ENCODE data around the gene CLEC2L. TPM values are rescaled to one million over a fixed set of nuclear protein-coding genes. Genes with fewer than 3 reads are reported as not detected.
A peak's percentile ranks its signal among the peaks of the same experiment; 100 is the strongest.

Gene CLEC2L
- total RNA-seq, 1 donor from 2014 or later: not detected

DNA sequence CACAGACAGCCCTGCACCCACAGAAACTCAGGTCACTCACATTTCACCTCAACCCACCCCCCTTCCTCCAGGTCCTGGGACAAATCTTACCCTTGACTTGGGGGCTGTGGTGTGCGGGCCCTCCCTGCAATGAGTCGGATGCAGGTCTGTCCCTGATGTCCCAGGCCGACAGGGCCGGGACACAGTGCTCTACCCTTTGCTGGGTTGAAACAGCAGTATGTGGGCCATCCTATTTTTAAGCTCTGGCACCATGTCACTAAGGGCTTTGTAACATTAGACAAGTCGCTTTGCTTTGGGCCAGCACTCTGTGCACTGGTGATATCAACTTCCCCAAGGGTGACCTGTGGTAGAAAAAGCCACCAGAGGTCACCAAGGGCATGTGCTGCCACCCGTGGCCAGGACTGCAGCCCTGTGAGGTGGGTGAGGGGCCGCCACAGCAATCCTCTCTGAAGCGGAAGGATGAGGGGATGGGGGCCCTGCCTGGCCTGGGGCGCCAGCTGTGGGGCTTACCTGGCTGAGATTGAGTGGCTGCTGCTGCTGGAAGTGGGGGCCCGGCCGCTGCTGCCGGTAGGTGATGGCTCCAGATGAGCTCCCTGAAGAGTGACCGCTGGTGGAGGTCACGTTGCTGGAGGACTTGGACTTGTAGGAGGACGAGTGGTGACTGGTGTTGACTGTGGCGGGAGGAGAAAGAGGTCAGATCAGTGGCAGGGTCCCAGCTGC is 51.3 kb downstream of the CLEC2L start:
- no peak for DNase-seq (ENCODE audit: low spot score)

DNA sequence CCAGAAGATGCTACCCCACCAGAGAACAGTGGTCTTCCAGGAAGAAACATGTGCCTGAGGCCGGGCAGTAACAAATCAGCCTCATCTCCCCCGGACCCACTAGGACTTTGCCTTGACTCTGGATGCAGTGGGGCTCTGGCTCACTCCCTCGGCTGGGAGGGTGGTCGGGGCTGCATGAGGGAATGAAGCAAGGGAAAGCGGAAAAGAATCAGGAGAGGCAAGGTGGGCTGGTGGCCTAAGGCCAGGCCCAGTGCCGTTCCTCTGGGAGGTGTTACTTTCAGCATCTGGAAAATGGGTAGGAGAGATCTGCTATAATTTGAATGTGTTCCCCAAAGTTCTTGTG is 51.8 kb downstream of the CLEC2L start:
- no peak for DNase-seq (ENCODE audit: low spot score)

DNA sequence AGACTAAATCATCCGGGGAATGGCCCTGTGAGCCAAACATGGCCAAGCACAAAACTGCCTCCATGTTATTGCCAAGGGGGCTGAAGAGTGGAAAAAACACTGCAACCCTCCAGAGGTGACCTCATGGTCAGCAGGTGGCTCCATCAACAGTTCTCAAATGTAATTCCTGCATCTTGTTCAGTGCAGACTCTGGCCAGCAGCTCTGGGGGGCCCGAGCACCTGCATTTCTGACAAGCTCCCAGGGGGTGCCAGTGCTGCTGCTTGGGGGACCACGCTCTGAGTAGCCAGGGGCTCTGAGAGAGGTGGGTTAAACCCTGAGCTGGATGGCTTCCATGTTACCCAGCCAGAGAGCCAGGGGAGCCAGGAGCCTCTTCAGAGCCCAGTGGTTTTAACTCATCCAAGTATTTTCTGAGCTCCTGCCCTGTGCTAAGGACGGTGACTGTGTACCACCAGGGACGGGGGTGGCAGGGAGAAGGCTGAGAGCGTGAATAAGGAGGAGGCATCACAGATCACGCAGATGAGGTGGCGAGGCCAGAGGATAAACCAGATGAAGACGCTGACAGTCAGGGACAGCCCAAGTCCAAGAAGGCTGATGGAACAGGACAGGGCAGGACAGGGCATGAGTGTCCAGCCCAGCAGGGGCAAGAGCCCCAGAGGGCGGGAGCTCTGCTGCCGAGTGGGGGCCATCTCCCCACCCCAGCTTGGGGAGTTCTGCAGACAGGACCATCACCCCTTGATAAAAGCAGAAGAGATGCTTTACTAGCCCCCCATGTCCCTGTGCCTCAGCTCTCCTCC is 52.9 kb downstream of the CLEC2L start:
- DNase-seq (ENCODE audit: low spot score): no peak

DNA sequence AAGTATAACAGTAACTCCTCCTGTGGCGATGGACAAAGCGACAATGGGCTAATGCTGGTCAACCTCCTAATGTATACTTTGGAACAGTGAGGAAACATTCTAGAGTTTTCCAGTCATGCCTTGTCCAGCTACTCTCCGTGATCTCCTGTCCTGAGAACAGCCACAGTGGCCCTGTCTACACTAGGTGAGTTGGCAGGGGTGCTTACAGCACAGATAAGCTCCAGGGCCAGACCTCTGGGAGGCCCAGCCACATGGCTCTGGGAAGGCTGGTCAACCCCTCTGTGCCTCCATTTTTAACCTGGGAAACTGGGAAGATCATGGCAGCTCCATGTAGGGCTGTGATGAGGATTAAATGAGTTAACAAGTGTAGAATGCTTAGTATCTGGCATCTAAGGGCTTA is 57.0 kb downstream of the CLEC2L start:
- DNase-seq (ENCODE audit: low spot score): no peak

DNA sequence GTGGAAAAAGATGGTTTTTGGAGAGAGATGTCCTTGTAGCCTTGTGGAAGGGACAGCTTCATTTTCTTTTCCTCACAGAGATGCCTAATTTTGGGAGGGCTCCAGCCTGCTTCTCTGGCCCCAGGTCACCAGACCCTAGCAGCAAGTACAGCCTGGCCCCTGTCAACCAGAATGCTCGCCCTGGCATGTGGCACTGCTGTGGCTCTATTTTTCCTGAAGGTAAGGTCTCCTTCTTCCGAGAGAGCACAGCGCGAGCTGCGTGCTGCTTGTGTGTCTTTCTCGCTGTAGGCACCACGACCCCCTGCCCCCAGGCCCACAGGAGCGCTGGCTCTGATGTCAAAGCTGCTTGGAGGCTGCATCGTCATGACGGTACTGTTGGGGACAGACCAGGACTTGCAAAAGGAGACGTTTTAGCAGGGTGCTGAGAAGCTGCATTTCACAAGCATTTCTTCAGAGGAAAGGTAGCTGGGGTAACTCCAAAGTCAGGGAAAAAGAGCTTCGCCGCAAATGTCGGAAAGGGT is 58.7 kb downstream of the CLEC2L start:
- DNase-seq (ENCODE audit: low spot score): no peak

DNA sequence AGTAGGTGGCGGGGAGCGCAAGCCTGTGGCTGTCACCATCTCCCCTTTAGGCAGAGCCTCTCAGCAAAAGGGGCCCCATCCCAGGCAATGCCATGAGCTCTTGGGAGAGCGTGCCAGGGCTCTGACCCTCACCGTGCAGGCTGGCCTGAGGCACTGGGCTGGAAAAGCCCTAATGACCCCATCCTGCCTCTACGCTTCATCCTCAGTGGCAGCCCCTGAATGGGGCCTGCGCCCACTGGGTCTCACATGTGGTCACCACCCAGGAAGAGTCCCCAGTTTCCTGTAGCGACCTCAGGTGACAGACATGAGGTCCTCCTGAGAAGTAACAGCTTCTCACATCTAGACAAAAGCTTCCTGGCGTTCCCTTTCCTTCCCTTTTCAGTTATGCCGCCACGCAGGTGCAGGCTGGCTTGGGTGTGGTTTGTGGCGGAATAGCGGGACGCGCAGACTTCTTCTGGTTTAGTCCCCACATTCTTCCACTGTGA is 59.2 kb downstream of the CLEC2L start:
- no peak for DNase-seq (ENCODE audit: low spot score)

DNA sequence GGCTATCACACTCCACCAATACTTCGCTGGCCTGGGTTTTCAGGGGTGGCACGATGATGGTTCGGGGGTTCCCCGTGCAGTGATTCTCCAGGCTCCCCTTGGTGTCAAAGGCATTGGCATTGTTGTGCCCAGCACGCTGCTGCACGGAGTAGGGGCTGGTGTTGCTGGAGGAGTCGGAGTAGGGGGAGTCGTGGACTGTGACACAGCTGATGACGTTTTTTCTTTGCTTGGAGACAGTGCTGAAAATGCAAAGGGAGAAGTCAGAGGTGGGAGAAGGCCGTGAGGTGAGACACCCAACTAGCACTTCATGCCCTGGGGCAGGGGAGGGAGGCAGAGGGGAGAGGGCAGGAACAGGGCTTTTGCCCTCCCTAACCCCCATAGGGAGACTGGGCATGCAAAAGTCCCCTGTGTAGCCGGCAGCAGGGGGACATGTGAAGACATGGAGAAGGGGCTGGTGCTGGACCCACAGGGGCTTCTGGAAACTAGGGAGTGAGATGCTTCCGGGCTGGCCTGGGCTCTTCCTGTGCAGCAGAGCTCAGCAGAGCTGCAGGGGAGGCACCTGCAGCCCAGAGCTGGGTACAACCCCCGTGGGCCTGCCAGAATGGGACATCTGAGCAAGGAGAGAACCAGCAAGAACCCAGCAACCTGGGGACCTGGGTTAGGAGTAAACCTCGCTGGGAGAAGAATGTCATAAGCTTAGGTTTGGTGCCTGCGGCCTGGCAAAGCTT is 60.5 kb downstream of the CLEC2L start:
- no peak for DNase-seq (ENCODE audit: low spot score)

DNA sequence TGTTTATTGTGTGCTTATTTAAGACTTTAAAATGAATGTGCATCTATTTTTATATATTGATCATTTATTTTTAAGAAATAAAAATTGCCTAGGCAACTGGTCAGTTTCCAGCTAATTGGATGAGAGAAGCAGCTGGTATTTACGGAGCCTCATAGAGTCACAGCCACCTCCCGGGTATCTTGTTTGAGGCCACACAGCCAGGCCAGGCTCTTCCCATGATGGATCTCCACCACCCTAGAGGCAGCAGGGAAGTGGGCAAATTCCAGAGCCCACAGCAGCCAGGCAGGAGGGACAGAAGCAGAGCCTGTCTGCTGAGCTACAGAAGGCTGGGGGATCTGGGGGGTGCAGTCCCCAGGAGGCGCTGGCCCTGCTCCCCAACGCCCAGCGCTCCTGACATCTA is 61.6 kb downstream of the CLEC2L start:
- DNase-seq (ENCODE audit: low spot score): no peak

DNA sequence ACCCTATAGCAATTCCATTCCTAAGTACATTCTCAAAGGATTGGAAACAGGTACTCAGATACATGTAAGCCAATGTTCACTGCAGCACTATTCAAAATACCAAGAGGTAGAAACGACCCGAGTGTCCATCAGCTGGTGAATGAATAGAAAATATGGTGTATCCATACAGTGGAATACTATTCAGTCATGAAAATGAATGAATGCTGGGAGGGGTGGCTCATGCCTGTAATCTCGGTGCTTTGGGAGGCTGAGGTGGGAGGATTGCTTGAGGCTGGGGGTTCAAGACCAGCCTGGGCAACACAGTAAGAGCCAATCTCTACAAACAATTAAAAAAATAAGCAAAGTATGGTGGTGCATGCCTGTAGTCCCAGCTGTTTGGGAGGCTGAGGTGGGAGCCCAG is 62.8 kb downstream of the CLEC2L start:
- no peak for DNase-seq (ENCODE audit: low spot score)

DNA sequence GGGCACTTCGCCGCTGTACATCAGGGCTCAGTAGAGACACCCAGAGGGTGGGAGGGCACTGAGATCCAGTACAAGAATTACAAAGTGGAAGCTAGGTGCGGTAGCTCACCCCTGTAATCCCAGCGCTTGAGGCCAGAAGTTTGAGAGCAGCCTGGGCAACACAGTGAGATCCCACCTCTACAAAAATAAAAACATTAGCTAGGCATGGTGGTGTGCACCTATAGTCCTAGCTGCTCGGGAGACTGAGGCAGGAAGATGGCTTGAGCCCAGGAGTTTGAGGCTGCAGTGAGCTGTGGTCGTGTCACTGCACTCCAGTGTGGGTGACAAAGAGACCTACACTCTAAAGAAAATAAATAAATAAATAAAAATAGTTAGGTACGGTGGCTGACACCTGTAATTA is 64.0 kb downstream of the CLEC2L start:
- DNase-seq (ENCODE audit: low spot score): no peak

DNA sequence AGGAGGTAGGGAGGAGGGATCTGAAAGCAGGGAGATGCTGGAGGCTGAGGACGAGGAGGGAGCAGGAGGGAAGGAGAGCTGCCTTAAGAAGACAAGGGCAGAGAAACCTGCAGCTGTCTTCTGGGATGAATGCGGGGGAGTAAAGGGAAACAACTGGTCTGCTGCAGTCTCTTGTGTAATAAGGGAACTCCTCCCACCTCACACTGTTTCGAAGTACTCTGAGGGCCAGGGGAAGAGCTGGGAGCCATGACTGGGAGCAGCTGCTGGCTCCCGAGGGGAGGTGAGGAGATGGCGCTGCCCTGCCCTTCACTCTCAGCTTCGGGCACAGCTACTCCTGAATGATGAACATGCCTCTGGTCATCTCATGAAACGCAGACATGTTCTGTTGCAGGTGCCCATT is 65.1 kb downstream of the CLEC2L start:
- peak; percentile 19 for DNase-seq (ENCODE audit: low spot score)

DNA sequence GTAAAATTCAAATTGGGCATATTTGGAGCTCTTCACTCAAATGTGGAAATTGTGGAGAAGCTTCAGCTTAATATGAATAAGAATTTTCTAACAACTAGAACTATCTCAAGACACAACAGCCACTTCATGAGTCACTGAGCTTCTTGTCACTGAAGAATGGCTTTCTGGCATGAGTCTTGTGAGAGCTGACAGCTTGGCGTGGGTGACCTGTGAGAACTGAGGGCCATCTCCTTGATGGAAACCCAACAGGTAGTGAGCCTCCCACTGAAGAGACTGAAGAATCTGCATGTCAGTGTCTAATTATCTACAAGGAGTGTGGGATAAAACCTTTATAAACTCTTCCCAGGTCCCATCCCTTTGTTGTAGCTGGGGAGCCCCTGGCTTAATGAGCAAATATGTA is 66.0 kb downstream of the CLEC2L start:
- no peak for DNase-seq (ENCODE audit: low spot score)

DNA sequence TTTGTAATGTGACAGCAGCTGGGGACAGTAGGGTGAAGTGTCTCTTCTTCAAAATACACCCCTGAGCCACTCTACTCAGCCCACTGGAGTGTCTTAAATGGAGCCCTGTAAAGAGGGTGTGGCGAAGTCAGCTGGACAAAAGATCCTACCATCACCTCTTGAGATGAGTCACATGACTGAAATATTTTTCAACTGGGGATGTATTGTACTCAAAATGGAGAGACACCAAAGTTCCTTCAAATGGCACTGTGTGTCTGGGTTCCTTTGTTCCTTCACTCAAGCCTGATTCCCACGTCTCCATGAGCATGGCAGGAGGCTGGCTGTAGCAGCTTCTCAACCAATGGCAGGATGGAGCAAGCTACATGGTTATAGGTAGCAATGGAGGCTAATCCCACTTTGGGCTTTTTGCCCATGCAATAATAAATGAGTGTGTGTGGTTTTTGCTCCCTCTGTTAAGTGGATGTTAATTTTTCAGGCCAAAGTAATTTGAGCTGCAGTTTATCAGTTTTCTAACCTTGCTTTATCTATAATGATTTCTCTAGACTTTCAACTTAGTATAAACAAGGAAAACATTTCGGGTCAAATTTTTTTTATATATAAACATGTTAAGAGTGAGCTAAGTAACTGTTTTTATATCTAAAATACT is 68.2 kb downstream of the CLEC2L start:
- no peak for DNase-seq (ENCODE audit: low spot score)

DNA sequence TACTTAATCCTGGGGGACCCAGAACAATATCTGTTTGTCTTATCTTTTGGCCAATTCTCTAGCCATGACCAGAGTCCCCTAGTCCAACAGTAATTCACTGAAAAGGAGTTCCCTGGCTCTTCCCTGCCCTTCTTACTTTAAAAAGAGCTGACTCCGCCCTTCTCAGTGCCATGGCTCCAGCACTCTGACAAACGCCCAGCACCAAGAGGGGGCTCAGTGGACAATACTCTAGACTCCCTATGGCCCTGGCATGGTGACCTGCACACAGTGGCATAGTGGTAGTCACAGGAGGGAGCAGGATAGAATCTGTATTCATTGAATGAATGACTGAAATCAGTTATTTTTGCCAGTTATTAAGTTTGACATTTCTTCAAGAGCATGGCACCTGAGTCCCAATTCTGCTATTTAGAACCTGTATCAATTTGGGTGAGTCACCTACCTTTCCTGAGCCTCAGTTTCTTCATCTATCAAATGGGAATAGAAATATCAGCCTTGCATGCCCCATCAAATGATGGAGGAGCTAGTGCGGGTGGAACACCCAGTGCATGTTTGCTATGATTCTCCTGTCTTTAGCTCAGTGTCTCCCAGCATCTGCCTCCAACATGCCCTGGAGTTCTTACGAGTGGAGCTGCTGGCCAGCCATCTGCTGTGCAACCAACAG is 69.4 kb downstream of the CLEC2L start:
- DNase-seq (ENCODE audit: low spot score): no peak

DNA sequence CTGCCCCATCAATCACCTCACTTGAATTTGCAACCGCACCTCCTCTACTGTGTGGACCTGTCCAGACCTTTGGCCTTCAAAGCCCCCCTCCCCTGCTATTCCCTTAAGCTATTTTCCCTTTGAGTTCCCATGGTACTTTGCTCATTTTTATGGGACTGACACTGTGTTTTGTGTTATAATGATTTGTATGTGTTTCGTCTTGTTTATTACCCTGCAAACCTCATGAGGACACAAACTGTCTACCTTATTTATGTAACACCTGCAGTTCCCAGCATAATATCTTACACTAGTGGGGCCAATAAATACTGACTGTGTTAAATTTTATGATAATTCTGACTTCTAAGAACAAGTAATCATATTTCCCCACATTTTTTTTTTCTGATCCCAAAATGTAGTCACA is 70.6 kb downstream of the CLEC2L start:
- no peak for DNase-seq (ENCODE audit: low spot score)

Other genes with a start within 250 kb of the CLEC2L start
- gene FMC1, start 182.3 kb upstream of the CLEC2L start, total RNA-seq: 18.2 TPM
- gene LUC7L2, start 163.8 kb upstream of the CLEC2L start, total RNA-seq: 101 TPM
- 0.23 TPM for gene KLRG2, start 40.0 kb upstream of the CLEC2L start, total RNA-seq